Esophagus muscularis mucosa (tissue), 4 donors: Measurements from ENCODE around the gene MYH7. TPM values are rescaled to one million over a fixed set of nuclear protein-coding genes. Genes with fewer than 3 reads are reported as not detected.

Source experiments
- DNase-seq: peaks from one replicate; pipeline ENCODE4 v3.0.0-alpha.2; 2017; ENCODE audit errors: extremely low spot score
- H3K27ac ChIP-seq, 4 donors: fragments of 200-600 bp; sonication (generic); replicated peaks in 1 of 4; 1 replicate in 3 of 4; 2 replicates in 1 of 4; pipeline ENCODE4 v1.5.1; 2016 to 2019; ENCODE audit warnings: mild to moderate bottlenecking in 1 of 4
- H3K27me3 ChIP-seq, 4 donors: fragments of 200-600 bp; sonication (generic); one replicate each; pipeline versions ENCODE4 v1.5.1 to v1.6.0; 2016 to 2019
- H3K36me3 ChIP-seq, 4 donors: fragments of 200-600 bp; sonication (generic); one replicate each; pipeline ENCODE4 v1.5.1; 2016 to 2019
- H3K4me1 ChIP-seq, 4 donors: fragments of 200-600 bp; sonication (generic); one replicate each; pipeline ENCODE4 v1.5.1; 2016 to 2019
- H3K4me3 ChIP-seq, 4 donors: fragments of 200-600 bp; sonication (generic); 1 replicate in 2 of 4; 2 replicates in 2 of 4; pipeline ENCODE4 v1.5.1; 2016 to 2019; ENCODE audit warnings: mild to moderate bottlenecking in 4 of 4, moderate library complexity in 1 of 4
- H3K9me3 ChIP-seq, 4 donors: fragments of 200-600 bp; sonication (generic); 1 replicate in 3 of 4; 2 replicates in 1 of 4; pipeline ENCODE4 v1.5.1; 2016 to 2019
- EP300 ChIP-seq: sonication (generic); formaldehyde crosslinking; IDR thresholded peaks from one replicate; pipeline ENCODE4 v1.6.1; 2017; ENCODE audit warnings: antibody characterized with exemption
- POLR2A ChIP-seq: fragments of 450-650 bp; IDR thresholded peaks from one replicate; pipeline ENCODE4 v1.6.1; 2017; ENCODE audit warnings: antibody characterized with exemption, moderate library complexity, mild to moderate bottlenecking, low read depth
- POLR2AphosphoS5 ChIP-seq, 2 donors: sonication (generic); formaldehyde crosslinking; IDR thresholded peaks; one replicate each; pipeline ENCODE4 v1.6.1; 2017; ENCODE audit warnings: antibody characterized with exemption in 2 of 2
- WGBS: methylation state at CpG from one replicate; pipeline ENCODE4 v1.1.5; 2018; 5-methylcytosine and 5-hydroxymethylcytosine counted together
- intact Hi-C: fragments of 100-400 bp; cut with DNase I; formaldehyde crosslinking; loops from one replicate; pipeline ENCODE4 v1.15.1; 2023
- total RNA-seq, 4 donors: library from RNA; depleted of rRNA; stranded (reverse); fragments of >200 nt; gene quantifications; one replicate each; pipeline versions ENCODE4 v1.1.0 to v1.2.1, GENCODE V29; 2016
- TF ChIP-seq, protein P1 (sequence below), 3 experiments: fragments of 200-600 bp in 2 of 3; fragments of 450-650 bp in 1 of 3; sonication (generic) in 2 of 3; IDR thresholded peaks; one replicate each; pipeline ENCODE4 v1.5.1; 2017 to 2019; ENCODE audit warnings: antibody characterized with exemption in 3 of 3, mild to moderate bottlenecking in 2 of 3, moderate library complexity in 1 of 3

Gene MYH7
- total RNA-seq, 4 donors from 2014 or later, result 0.11 to 0.26 TPM; not detected in 2

DNA sequence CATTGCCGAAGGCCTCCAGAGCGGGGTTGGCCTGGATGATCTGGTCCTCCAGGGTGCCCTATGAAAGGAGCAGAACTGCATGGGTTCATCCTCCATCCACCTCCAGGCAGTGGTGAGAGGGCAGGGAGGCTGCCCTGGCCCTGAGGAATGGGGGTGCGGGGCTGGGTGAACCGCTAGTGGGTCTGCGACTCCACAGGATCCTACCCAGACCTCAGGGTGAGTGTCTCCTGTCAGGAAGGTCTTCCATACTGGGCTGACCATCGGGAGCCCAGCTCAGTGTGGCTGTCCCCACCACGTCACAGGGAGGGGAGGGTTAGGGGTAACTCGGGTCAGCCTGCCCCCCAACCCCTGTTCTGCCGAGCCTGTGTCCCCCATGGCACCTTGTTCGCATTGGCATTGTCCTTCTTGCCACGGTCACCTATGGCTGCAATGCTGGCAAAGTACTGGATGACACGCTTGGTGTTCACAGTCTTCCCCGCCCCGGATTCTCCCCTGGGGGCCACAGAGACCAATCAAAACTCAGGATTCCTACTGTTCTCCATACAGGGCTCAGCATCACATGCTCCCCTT lies 31.0 kb downstream of the MYH7 start:
- peaks cover 0 to 70% (median 0%) of the 10 kb centered on the region in 4 donors for H3K36me3 ChIP-seq
- peaks cover 0 to 6% (median 0%) of the 10 kb centered on the region in 4 donors for H3K4me1 ChIP-seq
- H3K27ac ChIP-seq, result no peak overlapping the region
- no peaks in the 10 kb centered on the region for H3K9me3 ChIP-seq
- no peak for DNase-seq
- H3K4me3 ChIP-seq, result no peak overlapping the region
- WGBS, result 90% methylated on average over 13 of the region's 14 CpGs
- H3K27me3 ChIP-seq, result peaks cover 0 to 16% (median 0%) of the 10 kb centered on the region in 4 donors
- TF ChIP-seq POLR2A, result no peak
- no peak for TF ChIP-seq POLR2AphosphoS5 (IDR thresholded peaks at IDR 0.05)
- no peak for TF ChIP-seq EP300
- TF ChIP-seq, protein P1, sequence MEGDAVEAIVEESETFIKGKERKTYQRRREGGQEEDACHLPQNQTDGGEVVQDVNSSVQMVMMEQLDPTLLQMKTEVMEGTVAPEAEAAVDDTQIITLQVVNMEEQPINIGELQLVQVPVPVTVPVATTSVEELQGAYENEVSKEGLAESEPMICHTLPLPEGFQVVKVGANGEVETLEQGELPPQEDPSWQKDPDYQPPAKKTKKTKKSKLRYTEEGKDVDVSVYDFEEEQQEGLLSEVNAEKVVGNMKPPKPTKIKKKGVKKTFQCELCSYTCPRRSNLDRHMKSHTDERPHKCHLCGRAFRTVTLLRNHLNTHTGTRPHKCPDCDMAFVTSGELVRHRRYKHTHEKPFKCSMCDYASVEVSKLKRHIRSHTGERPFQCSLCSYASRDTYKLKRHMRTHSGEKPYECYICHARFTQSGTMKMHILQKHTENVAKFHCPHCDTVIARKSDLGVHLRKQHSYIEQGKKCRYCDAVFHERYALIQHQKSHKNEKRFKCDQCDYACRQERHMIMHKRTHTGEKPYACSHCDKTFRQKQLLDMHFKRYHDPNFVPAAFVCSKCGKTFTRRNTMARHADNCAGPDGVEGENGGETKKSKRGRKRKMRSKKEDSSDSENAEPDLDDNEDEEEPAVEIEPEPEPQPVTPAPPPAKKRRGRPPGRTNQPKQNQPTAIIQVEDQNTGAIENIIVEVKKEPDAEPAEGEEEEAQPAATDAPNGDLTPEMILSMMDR (IDR thresholded peaks at IDR 0.05), result no peak
- intact Hi-C loops, result no loop called here

GRCh38 chr14:23403908-23404307 lies 31.6 kb downstream of the MYH7 start:
- intact Hi-C loops, result no loop called here
- no peak for TF ChIP-seq POLR2A
- no peak for TF ChIP-seq POLR2AphosphoS5 (IDR thresholded peaks at IDR 0.05)
- TF ChIP-seq, protein P1 (IDR thresholded peaks at IDR 0.05), result no peak
- TF ChIP-seq EP300, result no peak
- H3K36me3 ChIP-seq, result peaks cover 0 to 76% (median 0%) of the 10 kb centered on the region in 4 donors
- H3K4me1 ChIP-seq, result peaks cover 0 to 2% (median 0%) of the 10 kb centered on the region in 4 donors
- DNase-seq, result no peak
- peaks cover 0 to 16% (median 0%) of the 10 kb centered on the region in 4 donors for H3K27me3 ChIP-seq
- 75% methylated on average over 4 of the region's 4 CpGs for WGBS
- H3K27ac ChIP-seq, result no peak overlapping the region
- no peak overlapping the region for H3K4me3 ChIP-seq
- no peaks in the 10 kb centered on the region for H3K9me3 ChIP-seq

DNA sequence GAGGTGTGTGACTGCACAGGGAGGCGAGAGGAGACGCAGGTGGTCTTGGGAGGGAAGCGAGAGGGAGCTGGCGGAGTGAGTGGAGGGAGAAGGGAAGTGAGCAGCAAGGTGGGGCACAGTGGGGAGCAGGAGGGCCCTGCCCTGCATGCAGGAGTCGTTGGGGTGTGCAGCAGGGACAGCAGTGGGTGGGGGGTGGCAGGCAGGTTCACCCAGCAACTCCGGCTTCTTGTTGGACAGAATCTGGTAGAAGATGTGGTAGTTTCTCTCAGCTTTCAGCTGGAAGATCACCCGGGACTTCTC lies 32.4 kb downstream of the MYH7 start:
- DNase-seq, result no peak
- Histone ChIP-seq H3K36me3 (peaks cover 0 to 84% (median 0%) of the 10 kb centered on the region in 4 donors), H3K9me3 (no peaks in the 10 kb centered on the region), H3K27ac (no peak overlapping the region), H3K27me3 (peaks cover 0 to 16% (median 0%) of the 10 kb centered on the region in 4 donors), H3K4me1 (no peaks in the 10 kb centered on the region), H3K4me3 (no peak overlapping the region)
- intact Hi-C loops, result no loop called here
- WGBS, result 55% methylated on average over 7 of the region's 7 CpGs
- no peak for TF ChIP-seq POLR2AphosphoS5 (IDR thresholded peaks at IDR 0.05)
- TF ChIP-seq POLR2A, result no peak
- no peak for TF ChIP-seq EP300
- TF ChIP-seq, protein P1 (IDR thresholded peaks at IDR 0.05), result no peak

DNA sequence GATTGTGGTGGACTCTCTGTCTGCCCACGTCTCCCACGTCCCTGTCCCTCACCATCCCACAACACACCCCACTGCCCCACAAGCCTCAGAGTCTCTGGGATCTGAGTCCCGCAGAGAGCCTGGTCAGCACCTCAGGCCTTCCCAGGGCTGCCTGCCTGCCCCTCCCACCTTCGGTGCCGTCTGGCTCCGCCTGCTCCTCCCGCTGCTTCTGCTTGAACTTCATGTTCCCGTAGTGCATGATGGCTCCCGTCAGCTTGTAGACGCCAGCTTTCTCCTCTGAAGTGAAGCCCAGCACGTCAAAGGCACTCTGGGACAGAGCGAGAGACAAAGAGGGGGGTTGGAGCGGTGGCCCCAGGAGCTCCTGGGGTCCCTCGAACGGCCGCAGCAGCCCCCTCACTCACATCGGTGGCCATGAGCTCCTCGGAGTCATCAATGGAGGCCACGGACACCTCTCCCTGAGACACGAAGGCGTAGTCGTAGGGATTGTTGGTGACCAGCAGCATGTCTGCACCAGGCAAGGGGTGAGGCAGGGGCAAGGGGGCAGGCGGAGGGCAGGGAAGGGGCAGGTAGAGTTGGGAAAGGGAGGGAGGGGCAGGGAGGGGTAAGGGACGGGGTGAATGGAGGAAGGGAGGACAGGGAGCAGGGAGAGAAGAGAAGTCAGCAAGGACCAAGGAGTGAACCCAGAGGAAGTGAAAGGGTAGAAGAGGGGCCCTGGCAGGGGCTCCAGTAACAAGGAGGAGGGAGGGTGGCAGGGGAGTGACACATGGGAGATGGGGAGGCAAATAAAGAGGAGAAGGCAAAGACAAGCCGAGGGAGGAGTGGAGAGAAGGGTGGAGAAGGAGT lies 32.9 kb downstream of the MYH7 start:
- H3K4me1 ChIP-seq, result no peaks in the 10 kb centered on the region
- no peak overlapping the region for H3K27ac ChIP-seq
- TF ChIP-seq POLR2AphosphoS5 (IDR thresholded peaks at IDR 0.05), result no peak
- TF ChIP-seq POLR2A, result no peak
- TF ChIP-seq, protein P1 (IDR thresholded peaks at IDR 0.05), result no peak
- no peak for TF ChIP-seq EP300
- H3K36me3 ChIP-seq, result peaks cover 0 to 87% (median 0%) of the 10 kb centered on the region in 4 donors
- 61% methylated on average over 24 of the region's 25 CpGs for WGBS
- intact Hi-C loops, result no loop called here
- peaks cover 0 to 15% (median 0%) of the 10 kb centered on the region in 4 donors for H3K27me3 ChIP-seq
- no peak for DNase-seq
- H3K4me3 ChIP-seq, result no peak overlapping the region
- H3K9me3 ChIP-seq, result no peaks in the 10 kb centered on the region
